Measurements from ENCODE around the gene GLI3.

The GLI3 gene

GRCh38 chr7:42022791-42023190, 214.2 kb downstream of the GLI3 start:
- no peak for DNase-seq (ENCODE audit: low read depth)
- no peak overlapping the region for H3K4me3 ChIP-seq (ENCODE audit: low read depth, low read length)

GRCh38 chr7:42022056-42022455, 215.0 kb downstream of the GLI3 start:
- H3K4me3 ChIP-seq (ENCODE audit: low read depth, low read length), result no peak overlapping the region
- no peak for DNase-seq (ENCODE audit: low read depth)

GRCh38 chr7:42021631-42022030, 215.4 kb downstream of the GLI3 start:
- no peak overlapping the region for H3K4me3 ChIP-seq (ENCODE audit: low read depth, low read length)
- DNase-seq (ENCODE audit: low read depth), result no peak

GRCh38 chr7:42020061-42020460, 216.9 kb downstream of the GLI3 start:
- no peak overlapping the region for H3K4me3 ChIP-seq (ENCODE audit: low read depth, low read length)
- no peak for DNase-seq (ENCODE audit: low read depth)

- DNase-seq (ENCODE audit: low read depth), result no peak
- H3K4me3 ChIP-seq (ENCODE audit: low read depth, low read length), result no peak overlapping the region
Measured at GRCh38 chr7:42017349-42017986, 219.5 kb downstream of the GLI3 start.

- no peak overlapping the region for H3K4me3 ChIP-seq (ENCODE audit: low read depth, low read length)
- no peak for DNase-seq (ENCODE audit: low read depth)
Measured at GRCh38 chr7:42016517-42016916, 220.5 kb downstream of the GLI3 start.

- DNase-seq (ENCODE audit: low read depth), result no peak
Measured at GRCh38 chr7:42014625-42015618, 222.1 kb downstream of the GLI3 start.

GRCh38 chr7:42012786-42013360, 224.1 kb downstream of the GLI3 start:
- no peak overlapping the region for H3K4me3 ChIP-seq (ENCODE audit: low read depth, low read length)
- no peak for DNase-seq (ENCODE audit: low read depth)

More at GRCh38 chr7:42014625-42015618, 222.1 kb downstream of the GLI3 start:
- no peak overlapping the region for H3K4me3 ChIP-seq (ENCODE audit: low read depth, low read length)

- no peak for DNase-seq (ENCODE audit: low read depth)
- no peak overlapping the region for H3K4me3 ChIP-seq (ENCODE audit: low read depth, low read length)
Measured at GRCh38 chr7:42012313-42012712, 224.7 kb downstream of the GLI3 start.

GRCh38 chr7:42011846-42012245, 225.2 kb downstream of the GLI3 start:
- DNase-seq (ENCODE audit: low read depth), result no peak
- no peak overlapping the region for H3K4me3 ChIP-seq (ENCODE audit: low read depth, low read length)

GRCh38 chr7:42010751-42011150, 226.3 kb downstream of the GLI3 start:
- H3K4me3 ChIP-seq (ENCODE audit: low read depth, low read length), result no peak overlapping the region
- DNase-seq (ENCODE audit: low read depth), result no peak

GRCh38 chr7:42006801-42007513, 230.1 kb downstream of the GLI3 start:
- no peak overlapping the region for H3K4me3 ChIP-seq (ENCODE audit: low read depth, low read length)
- no peak for DNase-seq (ENCODE audit: low read depth)

- no peak overlapping the region for H3K4me3 ChIP-seq (ENCODE audit: low read depth, low read length)
- no peak for DNase-seq (ENCODE audit: low read depth)
Measured at GRCh38 chr7:42002654-42003053, 234.4 kb downstream of the GLI3 start.

GRCh38 chr7:41999736-42000283, 237.2 kb downstream of the GLI3 start:
- no peak overlapping the region for H3K4me3 ChIP-seq (ENCODE audit: low read depth, low read length)
- DNase-seq (ENCODE audit: low read depth), result no peak

- H3K4me3 ChIP-seq (ENCODE audit: low read depth, low read length), result no peak overlapping the region
- no peak for DNase-seq (ENCODE audit: low read depth)
Measured at GRCh38 chr7:41998041-41998440, 239.0 kb downstream of the GLI3 start.

GRCh38 chr7:41997151-41997550, 239.9 kb downstream of the GLI3 start:
- no peak overlapping the region for H3K4me3 ChIP-seq (ENCODE audit: low read depth, low read length)
- DNase-seq (ENCODE audit: low read depth), result no peak

GRCh38 chr7:41996381-41997035, 240.5 kb downstream of the GLI3 start:
- peak; percentile 72 for DNase-seq (ENCODE audit: low read depth)
- no peak overlapping the region for H3K4me3 ChIP-seq (ENCODE audit: low read depth, low read length)

GRCh38 chr7:41995632-41996271, 241.3 kb downstream of the GLI3 start:
- DNase-seq (ENCODE audit: low read depth), result no peak
- no peak overlapping the region for H3K4me3 ChIP-seq (ENCODE audit: low read depth, low read length)

GRCh38 chr7:41994746-41995110, 242.3 kb downstream of the GLI3 start:
- DNase-seq (ENCODE audit: low read depth), result no peak
- no peak overlapping the region for H3K4me3 ChIP-seq (ENCODE audit: low read depth, low read length)
